ENCODE results near the gene SLC2A5. TPM values are rescaled to one million over a fixed set of nuclear protein-coding genes. Genes with fewer than 3 reads are reported as not detected.

Gene SLC2A5
- total RNA-seq, 6 experiments from 2014 or later, result 0.10 to 0.83 (median 0.18) TPM; not detected in 1

DNA sequence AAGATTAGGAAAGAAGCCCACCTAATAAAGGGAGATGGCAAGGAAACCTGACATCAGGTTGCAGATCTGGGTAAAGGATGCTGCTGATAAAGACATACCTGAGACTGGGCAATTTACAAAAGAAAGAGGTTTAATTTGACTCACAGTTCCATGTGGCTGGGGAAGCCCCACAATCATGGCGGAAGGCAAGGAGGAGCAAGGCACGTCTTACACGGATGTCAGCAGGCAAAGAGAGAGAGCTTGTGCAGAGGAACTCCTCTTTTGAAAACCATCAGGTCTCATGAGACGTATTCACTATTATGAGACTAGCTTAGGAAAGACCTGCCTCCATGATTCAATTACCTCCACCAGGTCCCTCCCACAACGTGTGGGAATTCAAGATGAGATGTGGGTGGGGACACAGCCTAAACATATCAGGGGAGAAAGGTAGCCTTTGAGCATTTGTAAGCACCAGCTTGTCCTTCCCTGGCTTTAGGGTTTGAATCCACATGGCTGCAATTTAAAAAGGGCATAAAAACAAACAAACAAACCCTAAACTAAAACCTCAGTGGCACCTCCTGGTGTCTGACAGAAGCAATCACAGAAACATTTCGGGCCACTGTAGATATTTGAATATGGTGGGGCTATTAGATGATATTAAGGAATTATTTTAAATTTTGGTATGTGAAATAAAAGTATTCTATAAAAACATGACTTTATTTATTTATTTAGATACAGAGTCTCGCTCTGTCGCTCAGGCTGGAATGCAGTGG, 76.3 kb downstream of the SLC2A5 start:
- peaks cover 2% of the 10 kb centered on the region for H3K27me3 Mint-ChIP-seq (ENCODE audit: insufficient read depth)
- no peak for DNase-seq
- no peak overlapping the region for H3K4me3 Mint-ChIP-seq
- H3K4me1 Mint-ChIP-seq (ENCODE audit: low read depth), result peaks cover 8% of the 10 kb centered on the region
- TF ChIP-seq, protein P1, sequence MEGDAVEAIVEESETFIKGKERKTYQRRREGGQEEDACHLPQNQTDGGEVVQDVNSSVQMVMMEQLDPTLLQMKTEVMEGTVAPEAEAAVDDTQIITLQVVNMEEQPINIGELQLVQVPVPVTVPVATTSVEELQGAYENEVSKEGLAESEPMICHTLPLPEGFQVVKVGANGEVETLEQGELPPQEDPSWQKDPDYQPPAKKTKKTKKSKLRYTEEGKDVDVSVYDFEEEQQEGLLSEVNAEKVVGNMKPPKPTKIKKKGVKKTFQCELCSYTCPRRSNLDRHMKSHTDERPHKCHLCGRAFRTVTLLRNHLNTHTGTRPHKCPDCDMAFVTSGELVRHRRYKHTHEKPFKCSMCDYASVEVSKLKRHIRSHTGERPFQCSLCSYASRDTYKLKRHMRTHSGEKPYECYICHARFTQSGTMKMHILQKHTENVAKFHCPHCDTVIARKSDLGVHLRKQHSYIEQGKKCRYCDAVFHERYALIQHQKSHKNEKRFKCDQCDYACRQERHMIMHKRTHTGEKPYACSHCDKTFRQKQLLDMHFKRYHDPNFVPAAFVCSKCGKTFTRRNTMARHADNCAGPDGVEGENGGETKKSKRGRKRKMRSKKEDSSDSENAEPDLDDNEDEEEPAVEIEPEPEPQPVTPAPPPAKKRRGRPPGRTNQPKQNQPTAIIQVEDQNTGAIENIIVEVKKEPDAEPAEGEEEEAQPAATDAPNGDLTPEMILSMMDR (IDR thresholded peaks at IDR 0.05), result peak; percentile 71
- no peak overlapping the region for H3K27ac Mint-ChIP-seq
- H3K9me3 Mint-ChIP-seq, result no peaks in the 10 kb centered on the region
- H3K36me3 Mint-ChIP-seq (ENCODE audit: low read depth), result no peaks in the 10 kb centered on the region

DNA sequence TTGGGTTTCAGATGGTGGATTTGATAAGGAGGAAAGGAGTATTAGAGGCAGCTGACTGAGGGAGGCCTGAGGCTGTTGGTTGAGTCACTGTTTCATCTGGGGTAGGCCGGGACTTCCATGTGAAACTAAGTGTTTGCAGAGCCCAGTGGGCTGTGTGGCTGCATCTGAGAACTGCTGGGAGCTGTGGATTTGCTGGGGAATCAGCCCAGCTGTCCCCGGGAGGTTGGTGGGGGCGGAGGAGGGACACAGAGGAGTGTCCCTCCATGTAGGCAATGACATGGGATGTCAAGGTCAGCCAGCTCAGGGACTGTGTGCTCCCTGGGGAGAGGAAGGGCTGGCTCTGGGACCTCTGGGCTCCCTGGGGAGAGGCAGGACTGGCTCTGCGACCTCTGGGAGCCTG, 79.6 kb downstream of the SLC2A5 start:
- TF ChIP-seq, protein P1 (IDR thresholded peaks at IDR 0.05), result no peak; the same call in 1 of the 2 replicates
- Mint-ChIP-seq H3K9me3 (no peaks in the 10 kb centered on the region), H3K27ac (peak overlapping the region; percentile 30; the same call in 1 of the 2 replicates), H3K4me3 (no peak overlapping the region), H3K4me1 (ENCODE audit: low read depth) (peaks cover 35% of the 10 kb centered on the region), H3K36me3 (ENCODE audit: low read depth) (no peaks in the 10 kb centered on the region), H3K27me3 (ENCODE audit: insufficient read depth) (peaks cover 3% of the 10 kb centered on the region)
- DNase-seq, result peak; percentile 18

DNA sequence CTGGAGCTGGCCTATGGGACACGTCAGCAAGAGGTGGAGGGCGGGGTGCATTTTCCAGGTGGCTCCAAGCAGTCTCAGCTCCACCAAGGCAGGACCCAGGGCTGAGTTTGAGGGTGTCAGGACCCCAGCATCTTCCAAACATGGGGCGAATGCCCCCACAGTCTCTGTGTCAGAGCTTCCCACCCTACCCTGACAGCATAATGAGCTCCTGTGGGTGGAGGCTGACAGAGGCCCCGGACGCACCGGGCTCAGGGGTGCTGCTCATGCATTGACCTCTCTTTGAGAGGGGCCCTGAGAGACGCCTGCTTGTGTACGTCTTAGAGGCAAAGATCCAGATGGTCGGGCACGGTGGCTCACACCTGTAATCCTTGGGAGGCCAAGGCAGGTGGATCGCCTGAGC, 80.4 kb downstream of the SLC2A5 start:
- Mint-ChIP-seq H3K36me3 (ENCODE audit: low read depth) (no peaks in the 10 kb centered on the region), H3K9me3 (no peaks in the 10 kb centered on the region)

DNA sequence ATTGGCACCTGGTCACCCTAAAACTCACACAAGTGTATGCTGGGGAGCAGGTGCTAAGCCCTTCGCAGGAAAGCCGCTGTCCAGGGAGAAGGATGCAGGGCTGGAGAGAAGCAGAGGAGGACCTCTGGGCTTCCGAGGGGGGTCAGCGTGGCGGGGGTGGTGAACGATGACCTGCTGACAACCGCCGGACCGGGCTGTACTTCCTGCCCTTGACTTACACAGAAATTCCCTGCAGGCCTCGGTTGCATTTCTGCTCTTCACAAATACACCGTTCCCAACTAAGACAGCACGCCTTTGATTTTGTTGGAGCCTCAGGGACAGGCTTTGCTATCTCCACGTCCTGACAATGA, 80.8 kb downstream of the SLC2A5 start:
- DNase-seq, result no peak
- Mint-ChIP-seq H3K9me3 (no peaks in the 10 kb centered on the region), H3K4me1 (ENCODE audit: low read depth) (peaks cover 38% of the 10 kb centered on the region), H3K27ac (no peak overlapping the region), H3K4me3 (no peak overlapping the region), H3K36me3 (ENCODE audit: low read depth) (no peaks in the 10 kb centered on the region), H3K27me3 (ENCODE audit: insufficient read depth) (peaks cover 1% of the 10 kb centered on the region)
- TF ChIP-seq, protein P1 (IDR thresholded peaks at IDR 0.05), result no peak

More for the DNA sequence above, 80.4 kb downstream of the SLC2A5 start:
- TF ChIP-seq, protein P1 (IDR thresholded peaks at IDR 0.05), result no peak
- peaks cover 1% of the 10 kb centered on the region for H3K27me3 Mint-ChIP-seq (ENCODE audit: insufficient read depth)
- no peak overlapping the region for H3K27ac Mint-ChIP-seq
- H3K4me1 Mint-ChIP-seq (ENCODE audit: low read depth), result peaks cover 35% of the 10 kb centered on the region
- no peak for DNase-seq
- no peak overlapping the region for H3K4me3 Mint-ChIP-seq

DNA sequence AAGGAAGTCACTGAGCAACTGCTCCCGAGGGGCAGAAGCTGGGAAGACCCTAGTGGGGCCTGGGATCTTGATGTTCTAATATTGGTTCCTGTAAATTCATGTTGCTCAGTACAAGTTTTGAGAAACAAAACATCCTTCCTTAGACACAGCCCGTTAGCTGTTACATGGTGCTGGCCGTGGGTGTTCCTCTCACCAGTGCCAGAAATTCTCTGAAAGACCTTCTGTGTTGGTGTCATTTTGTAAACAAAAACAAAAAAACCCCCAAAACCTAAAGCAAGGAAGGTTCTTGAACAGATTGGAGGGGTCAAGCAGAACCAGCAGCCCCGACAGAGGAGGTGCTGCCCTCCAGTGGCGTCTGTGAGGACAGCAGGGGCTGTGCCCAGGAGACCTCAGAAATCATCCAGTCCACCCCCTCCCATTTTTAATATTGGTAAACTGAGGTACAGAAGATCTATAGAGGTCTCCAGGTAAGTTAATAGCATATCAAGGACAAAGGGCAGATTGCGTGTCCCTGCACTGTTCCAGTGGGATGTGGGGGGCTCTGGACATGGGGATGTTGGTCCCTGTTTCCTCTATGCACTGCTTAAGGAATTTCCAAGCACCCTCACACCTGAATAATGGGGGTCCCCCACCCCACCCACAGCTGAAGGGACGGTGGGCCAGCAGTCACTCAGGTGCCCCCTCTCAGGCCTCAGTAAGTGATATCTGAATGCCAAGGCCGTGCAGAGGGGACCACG, 81.4 kb downstream of the SLC2A5 start:
- H3K27ac Mint-ChIP-seq, result peak overlapping the region; percentile 65
- TF ChIP-seq, protein P1 (IDR thresholded peaks at IDR 0.05), result peak; percentile 95
- no peak overlapping the region for H3K4me3 Mint-ChIP-seq
- H3K9me3 Mint-ChIP-seq, result no peaks in the 10 kb centered on the region
- DNase-seq, result peak; percentile 11
- H3K36me3 Mint-ChIP-seq (ENCODE audit: low read depth), result no peaks in the 10 kb centered on the region
- H3K4me1 Mint-ChIP-seq (ENCODE audit: low read depth), result peaks cover 40% of the 10 kb centered on the region
- H3K27me3 Mint-ChIP-seq (ENCODE audit: insufficient read depth), result peaks cover 3% of the 10 kb centered on the region

Measured in HFFc6 (cell line).